IPS-20b (cell line): Measurements from ENCODE around the gene GRAMD4.

ENCODE experiments used
- H3K27ac ChIP-seq: one replicate; pipeline ENCODE4 v1.5.1; 2013; ENCODE audit warnings: low read length
- H3K27me3 ChIP-seq: 2 replicates; pipeline ENCODE4 v1.6.1; 2013; ENCODE audit warnings: mild to moderate bottlenecking, low read length, inconsistent platforms; ENCODE audit not compliant: insufficient read depth
- H3K36me3 ChIP-seq: 2 replicates; pipeline ENCODE4 v1.6.1; 2013; ENCODE audit warnings: low read depth, mild to moderate bottlenecking, inconsistent platforms, low read length, moderate library complexity; ENCODE audit not compliant: insufficient read depth
- H3K4me1 ChIP-seq: 2 replicates; pipeline ENCODE4 v1.6.1; 2013; ENCODE audit warnings: mild to moderate bottlenecking, control low read depth, inconsistent platforms, low read length, moderate library complexity; ENCODE audit not compliant: insufficient read depth
- H3K4me3 ChIP-seq: 2 replicates; pipeline ENCODE4 v1.5.1; 2013; ENCODE audit warnings: mild to moderate bottlenecking, low read length, inconsistent platforms
- H3K9ac ChIP-seq: 2 replicates; pipeline ENCODE4 v1.6.1; 2013; ENCODE audit warnings: low read depth, mild to moderate bottlenecking, inconsistent platforms, low read length, moderate library complexity
- H3K9me3 ChIP-seq: 2 replicates; pipeline ENCODE4 v1.6.1; 2013; ENCODE audit warnings: mild to moderate bottlenecking, low read depth, low read length, inconsistent platforms; ENCODE audit not compliant: insufficient read depth

Gene GRAMD4

GRCh38 chr22:46657655-46657953 lies 37.4 kb downstream of the GRAMD4 start:
- H3K36me3 ChIP-seq = no peaks in the 10 kb centered on the region
- H3K4me3 ChIP-seq = no peak overlapping the region
- H3K27ac ChIP-seq = no peak overlapping the region

GRCh38 chr22:46657996-46658947 lies 38.1 kb downstream of the GRAMD4 start:
- no peak overlapping the region for H3K9ac ChIP-seq
- H3K27ac ChIP-seq = no peak overlapping the region
- no peaks in the 10 kb centered on the region for H3K27me3 ChIP-seq
- no peaks in the 10 kb centered on the region for H3K4me1 ChIP-seq
- H3K9me3 ChIP-seq = no peaks in the 10 kb centered on the region
- no peak overlapping the region for H3K4me3 ChIP-seq
- no peaks in the 10 kb centered on the region for H3K36me3 ChIP-seq

More at GRCh38 chr22:46657655-46657953, 37.4 kb downstream of the GRAMD4 start:
- H3K27me3 ChIP-seq = no peaks in the 10 kb centered on the region
- no peaks in the 10 kb centered on the region for H3K4me1 ChIP-seq
- H3K9ac ChIP-seq = no peak overlapping the region; the same call in 1 of the 2 replicates
- H3K9me3 ChIP-seq = no peaks in the 10 kb centered on the region

DNA sequence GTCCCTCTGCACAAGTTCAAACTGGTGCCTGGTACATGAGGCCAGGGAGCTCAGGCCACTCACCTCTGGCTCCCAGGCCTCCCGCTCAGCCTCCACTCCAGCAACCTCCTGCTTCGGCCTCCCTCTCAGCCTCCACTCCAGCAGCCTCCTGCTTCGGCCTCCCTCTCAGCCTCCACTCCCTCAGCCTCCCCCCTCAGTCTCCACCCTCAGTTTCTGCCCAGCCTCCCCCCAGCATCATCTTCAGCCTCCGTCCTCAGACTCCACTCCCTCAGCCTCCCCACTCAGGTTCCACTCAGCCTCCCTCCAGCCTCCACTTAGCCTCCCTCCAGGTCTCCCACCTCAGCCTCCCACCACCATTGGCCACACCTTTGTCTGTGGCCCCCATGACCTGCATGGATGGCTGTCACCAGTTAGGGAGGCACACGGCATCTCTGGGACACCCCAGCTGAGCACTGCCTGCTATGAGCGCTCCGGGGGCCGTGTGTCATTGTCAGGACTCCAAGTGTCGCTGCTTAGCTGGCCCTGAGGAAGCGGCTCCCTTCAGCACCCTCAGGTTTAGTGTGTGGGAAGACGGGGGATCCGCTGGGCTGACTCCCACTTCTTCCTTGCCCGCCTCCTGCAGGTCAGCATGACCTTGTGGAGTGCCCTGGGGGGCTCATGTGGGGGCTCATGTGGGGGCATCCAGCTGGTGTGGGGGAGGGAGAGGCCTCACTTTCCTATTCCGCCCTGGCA lies 39.0 kb downstream of the GRAMD4 start:
- H3K27me3 ChIP-seq = no peaks in the 10 kb centered on the region
- H3K36me3 ChIP-seq = no peaks in the 10 kb centered on the region
- no peaks in the 10 kb centered on the region for H3K4me1 ChIP-seq
- H3K9me3 ChIP-seq = no peaks in the 10 kb centered on the region
- no peak overlapping the region for H3K9ac ChIP-seq
- H3K27ac ChIP-seq = no peak overlapping the region
- H3K4me3 ChIP-seq = no peak overlapping the region

- Histone ChIP-seq H3K27me3 (no peaks in the 10 kb centered on the region), H3K9ac (no peak overlapping the region), H3K36me3 (no peaks in the 10 kb centered on the region), H3K4me1 (no peaks in the 10 kb centered on the region), H3K9me3 (no peaks in the 10 kb centered on the region), H3K27ac (no peak overlapping the region), H3K4me3 (no peak overlapping the region)
Observed at GRCh38 chr22:46659791-46660186, 39.6 kb downstream of the GRAMD4 start.

DNA sequence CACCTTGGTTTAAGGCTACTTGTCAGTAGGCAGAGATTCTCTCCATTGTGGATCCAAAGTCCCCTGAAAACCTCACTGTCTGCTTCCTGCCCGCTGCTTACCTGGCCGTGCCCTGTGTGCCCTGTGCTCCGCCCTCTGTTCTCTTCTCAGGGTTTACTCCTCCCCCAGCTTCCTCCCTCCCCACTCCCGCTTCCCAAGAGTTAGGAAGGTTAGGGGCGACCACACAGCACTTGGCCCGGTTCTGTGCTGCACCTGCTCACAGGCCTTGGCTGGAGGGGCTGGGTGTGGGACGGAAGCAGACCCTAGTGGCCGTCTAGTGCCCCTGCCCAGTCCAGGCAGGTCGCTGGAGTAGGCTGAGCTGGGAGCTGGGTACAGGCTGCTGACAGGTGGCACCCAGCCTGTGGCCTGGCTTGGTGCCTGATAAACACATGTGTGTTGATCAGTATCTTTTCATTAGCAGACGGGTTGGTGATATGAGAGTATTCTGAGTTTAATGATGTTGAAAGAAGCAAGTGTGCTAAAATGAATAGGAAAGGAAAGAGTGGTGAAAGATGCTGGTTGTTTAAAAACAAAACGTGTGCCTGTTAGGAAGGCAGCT lies 40.5 kb downstream of the GRAMD4 start:
- Histone ChIP-seq H3K27ac (no peak overlapping the region), H3K36me3 (no peaks in the 10 kb centered on the region), H3K4me1 (no peaks in the 10 kb centered on the region), H3K27me3 (no peaks in the 10 kb centered on the region), H3K9me3 (no peaks in the 10 kb centered on the region), H3K9ac (no peak overlapping the region), H3K4me3 (no peak overlapping the region)

GRCh38 chr22:46661221-46661851 lies 41.1 kb downstream of the GRAMD4 start:
- H3K4me1 ChIP-seq = no peaks in the 10 kb centered on the region

DNA sequence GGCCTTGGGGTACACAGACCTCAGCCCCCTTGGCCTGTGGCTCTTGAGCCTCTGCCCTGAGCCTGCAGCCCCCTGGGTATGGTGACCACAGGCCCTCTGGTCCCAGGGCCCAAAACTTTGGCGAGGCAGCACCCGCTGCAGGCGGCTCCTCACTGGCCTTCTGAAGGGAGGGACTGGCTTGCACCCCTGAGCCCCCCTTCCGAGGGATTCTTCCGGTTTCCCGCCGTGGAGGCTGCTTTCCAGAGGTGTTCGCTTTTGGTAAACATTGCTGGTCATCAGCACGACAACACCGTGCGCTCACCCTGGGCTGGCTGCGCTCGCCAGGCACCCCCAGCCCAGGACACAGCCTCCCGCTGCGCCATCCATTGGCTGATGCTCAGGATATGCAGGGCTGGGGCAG lies 42.0 kb downstream of the GRAMD4 start:
- no peak overlapping the region for H3K4me3 ChIP-seq
- H3K27ac ChIP-seq = no peak overlapping the region
- no peaks in the 10 kb centered on the region for H3K27me3 ChIP-seq
- no peaks in the 10 kb centered on the region for H3K9me3 ChIP-seq
- H3K9ac ChIP-seq = no peak overlapping the region
- H3K36me3 ChIP-seq = no peaks in the 10 kb centered on the region
- no peaks in the 10 kb centered on the region for H3K4me1 ChIP-seq

More at GRCh38 chr22:46661221-46661851, 41.1 kb downstream of the GRAMD4 start:
- no peak overlapping the region for H3K9ac ChIP-seq
- no peaks in the 10 kb centered on the region for H3K9me3 ChIP-seq
- no peak overlapping the region for H3K27ac ChIP-seq
- no peaks in the 10 kb centered on the region for H3K27me3 ChIP-seq
- H3K4me3 ChIP-seq = no peak overlapping the region
- H3K36me3 ChIP-seq = no peaks in the 10 kb centered on the region

DNA sequence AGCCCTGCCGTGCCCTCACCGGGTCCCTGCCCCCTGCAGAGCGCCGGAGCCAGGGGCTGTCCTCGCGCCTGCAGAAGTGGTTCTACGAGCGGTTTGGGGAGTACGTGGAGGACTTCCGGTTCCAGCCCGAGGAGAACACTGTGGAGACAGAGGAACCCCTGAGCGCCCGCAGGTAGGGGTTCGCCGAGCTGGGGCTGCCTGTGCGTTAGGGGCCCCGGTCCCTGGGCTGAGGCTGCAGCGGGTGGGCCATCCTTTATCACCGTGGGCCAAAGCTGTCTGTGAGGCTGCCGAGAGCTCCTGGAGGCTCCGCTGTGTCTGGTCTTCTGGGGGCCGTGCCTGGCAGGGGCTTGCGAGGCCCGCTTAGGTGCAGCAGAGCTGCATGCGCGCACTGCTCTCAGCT lies 42.8 kb downstream of the GRAMD4 start:
- H3K4me1 ChIP-seq = no peaks in the 10 kb centered on the region
- no peaks in the 10 kb centered on the region for H3K27me3 ChIP-seq
- H3K27ac ChIP-seq = no peak overlapping the region
- H3K36me3 ChIP-seq = no peaks in the 10 kb centered on the region
- H3K9ac ChIP-seq = no peak overlapping the region
- H3K4me3 ChIP-seq = no peak overlapping the region
- no peaks in the 10 kb centered on the region for H3K9me3 ChIP-seq

GRCh38 chr22:46663436-46664100 lies 43.4 kb downstream of the GRAMD4 start:
- Histone ChIP-seq H3K4me3 (no peak overlapping the region), H3K9ac (no peak overlapping the region), H3K27ac (no peak overlapping the region), H3K9me3 (no peaks in the 10 kb centered on the region), H3K36me3 (no peaks in the 10 kb centered on the region), H3K4me1 (no peaks in the 10 kb centered on the region), H3K27me3 (no peaks in the 10 kb centered on the region)

- no peaks in the 10 kb centered on the region for H3K27me3 ChIP-seq
- no peak overlapping the region for H3K27ac ChIP-seq
- no peaks in the 10 kb centered on the region for H3K9me3 ChIP-seq
- H3K4me1 ChIP-seq = no peaks in the 10 kb centered on the region
- H3K9ac ChIP-seq = no peak overlapping the region
- no peak overlapping the region for H3K4me3 ChIP-seq
- no peaks in the 10 kb centered on the region for H3K36me3 ChIP-seq
Observed at GRCh38 chr22:46664301-46664855, 44.2 kb downstream of the GRAMD4 start.

- Histone ChIP-seq H3K9me3 (no peaks in the 10 kb centered on the region), H3K36me3 (no peaks in the 10 kb centered on the region), H3K4me3 (no peak overlapping the region), H3K27me3 (no peaks in the 10 kb centered on the region), H3K4me1 (no peaks in the 10 kb centered on the region), H3K9ac (no peak overlapping the region; the same call in 1 of the 2 replicates), H3K27ac (no peak overlapping the region)
Observed at GRCh38 chr22:46665151-46665695, 45.0 kb downstream of the GRAMD4 start.
